Measurements from ENCODE around the gene FCRL6.

FCRL6 gene

GRCh38 chr1:159779403-159779851, 22.7 kb upstream of the FCRL6 start:
- TF ChIP-seq EZH2 (IDR thresholded peaks at IDR 0.05; ENCODE audit: borderline replicate concordance, low read length) (no peak), CTCF (IDR thresholded peaks at IDR 0.05; ENCODE audit: low read length) (no peak)
- Histone ChIP-seq H3K27me3 (ENCODE audit: insufficient read depth, low read length) (no peaks in the 10 kb centered on the region), H3K9me2 (ENCODE audit: low read depth, low read length) (no peaks in the 10 kb centered on the region), H3K4me1 (ENCODE audit: insufficient read depth, low read length, severe bottlenecking) (no peaks in the 10 kb centered on the region), H3K27ac (ENCODE audit: low read depth, low read length, poor library complexity, severe bottlenecking) (no peak overlapping the region), H2AFZ (ENCODE audit: low read length) (no peak overlapping the region), H3K9me3 (ENCODE audit: low read length) (no peaks in the 10 kb centered on the region), H3K4me2 (ENCODE audit: low read length) (no peak overlapping the region), H3K79me2 (ENCODE audit: insufficient read depth, low read length) (no peaks in the 10 kb centered on the region), H3K4me3 (ENCODE audit: low read depth, low read length, poor library complexity, severe bottlenecking) (no peak overlapping the region), H3K36me3 (ENCODE audit: insufficient read depth, low read length) (no peaks in the 10 kb centered on the region), H3K9ac (ENCODE audit: low read length) (no peak overlapping the region), H4K20me1 (ENCODE audit: insufficient read depth, low read length) (no peaks in the 10 kb centered on the region), H3F3A (ENCODE audit: insufficient read depth, low read length) (no peaks in the 10 kb centered on the region)

GRCh38 chr1:159780583-159781582, 21.3 kb upstream of the FCRL6 start, which contains the start of gene DUSP23:
Gene DUSP23, plus strand, starts transcription at chr1:159780962. Its CDS starts 139 bp downstream, at chr1:159781101.
- H3K27me3 ChIP-seq (ENCODE audit: insufficient read depth, low read length), result no peaks in the 10 kb centered on the region
- no peaks in the 10 kb centered on the region for H3F3A ChIP-seq (ENCODE audit: insufficient read depth, low read length)
- no peak within 1 kb of the TSS for H3K27ac ChIP-seq (ENCODE audit: low read depth, low read length, poor library complexity, severe bottlenecking)
- H3K4me3 ChIP-seq (ENCODE audit: low read depth, low read length, poor library complexity, severe bottlenecking), result no peak within 1 kb of the TSS
- H3K79me2 ChIP-seq (ENCODE audit: insufficient read depth, low read length), result no peaks in the 10 kb centered on the region
- H3K36me3 ChIP-seq (ENCODE audit: insufficient read depth, low read length), result no peaks in the 10 kb centered on the region
- no peaks in the 10 kb centered on the region for H3K4me1 ChIP-seq (ENCODE audit: insufficient read depth, low read length, severe bottlenecking)
- no peaks in the 10 kb centered on the region for H3K9me2 ChIP-seq (ENCODE audit: low read depth, low read length)
- H4K20me1 ChIP-seq (ENCODE audit: insufficient read depth, low read length), result no peaks in the 10 kb centered on the region
- TF ChIP-seq CTCF (IDR thresholded peaks at IDR 0.05; ENCODE audit: low read length), result peak; percentile 73
- no peak for TF ChIP-seq EZH2 (IDR thresholded peaks at IDR 0.05; ENCODE audit: borderline replicate concordance, low read length)
- H2AFZ ChIP-seq (ENCODE audit: low read length), result no peak within 1 kb of the TSS
- H3K9ac ChIP-seq (ENCODE audit: low read length), result no peak within 1 kb of the TSS
- H3K4me2 ChIP-seq (ENCODE audit: low read length), result no peak within 1 kb of the TSS
- H3K9me3 ChIP-seq (ENCODE audit: low read length), result no peaks in the 10 kb centered on the region

- Histone ChIP-seq H3K9ac (ENCODE audit: low read length) (no peak overlapping the region), H3K79me2 (ENCODE audit: insufficient read depth, low read length) (no peaks in the 10 kb centered on the region), H3K9me3 (ENCODE audit: low read length) (no peaks in the 10 kb centered on the region), H3F3A (ENCODE audit: insufficient read depth, low read length) (no peaks in the 10 kb centered on the region), H4K20me1 (ENCODE audit: insufficient read depth, low read length) (no peaks in the 10 kb centered on the region), H3K4me3 (ENCODE audit: low read depth, low read length, poor library complexity, severe bottlenecking) (no peak overlapping the region), H3K27me3 (ENCODE audit: insufficient read depth, low read length) (no peaks in the 10 kb centered on the region), H3K4me1 (ENCODE audit: insufficient read depth, low read length, severe bottlenecking) (no peaks in the 10 kb centered on the region), H3K36me3 (ENCODE audit: insufficient read depth, low read length) (no peaks in the 10 kb centered on the region), H3K9me2 (ENCODE audit: low read depth, low read length) (no peaks in the 10 kb centered on the region), H3K27ac (ENCODE audit: low read depth, low read length, poor library complexity, severe bottlenecking) (no peak overlapping the region), H2AFZ (ENCODE audit: low read length) (no peak overlapping the region), H3K4me2 (ENCODE audit: low read length) (no peak overlapping the region)
- no peak for TF ChIP-seq CTCF (IDR thresholded peaks at IDR 0.05; ENCODE audit: low read length)
- no peak for TF ChIP-seq EZH2 (IDR thresholded peaks at IDR 0.05; ENCODE audit: borderline replicate concordance, low read length)
Observed at GRCh38 chr1:159781992-159782391, 20.2 kb upstream of the FCRL6 start.

Measured in OCI-LY1 (cell line).